Measurements from ENCODE around the gene MAP1LC3A. TPM values are rescaled to one million over a fixed set of nuclear protein-coding genes. Genes with fewer than 3 reads are reported as not detected.

The MAP1LC3A gene
- total and polyA plus RNA-seq, 2 donors (not counting 3 experiments of a cell fraction or from before 2014, with no cell fraction given), result 32.1 to 39.8 TPM

DNA sequence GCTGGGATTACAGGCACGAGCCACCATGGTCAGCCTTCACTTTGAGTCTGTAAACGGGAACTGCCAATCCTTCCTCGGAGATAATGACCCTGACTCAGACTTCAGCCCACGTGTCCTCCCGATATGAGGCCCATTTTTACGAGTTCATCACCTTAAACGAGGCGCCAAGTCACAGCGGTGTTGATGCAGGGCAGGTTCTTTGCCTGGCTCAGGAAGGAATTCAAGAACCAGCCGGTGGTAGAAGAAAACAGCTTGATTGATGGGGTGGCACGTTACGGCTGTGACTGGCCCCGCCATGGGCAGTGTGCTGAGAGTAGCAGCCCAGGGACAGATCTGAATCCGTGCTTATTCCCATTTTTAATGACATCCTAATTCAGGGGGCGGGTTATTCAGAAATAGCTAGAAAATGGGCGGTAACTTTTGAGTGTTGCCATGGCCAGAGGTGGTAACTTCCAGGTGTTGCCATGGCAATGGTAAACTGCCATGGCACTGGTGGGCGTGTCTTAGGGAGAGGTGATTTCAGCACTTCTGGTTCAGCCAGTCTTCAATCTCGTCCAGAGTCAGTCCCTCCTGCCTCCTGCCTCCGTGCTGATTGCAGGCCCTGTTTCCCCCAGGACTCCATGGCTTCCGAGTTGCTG, 9.1 kb upstream of the MAP1LC3A start:
- no peaks in the 10 kb centered on the region for H3K4me1 ChIP-seq (ENCODE audit: control insufficient read depth, extremely low read depth, insufficient read depth, low read length)
- no peak for TF ChIP-seq GATA2 (IDR thresholded peaks at IDR 0.05; ENCODE audit: insufficient read depth, insufficient read length, low read depth, low read length)
- TF ChIP-seq, protein P1, sequence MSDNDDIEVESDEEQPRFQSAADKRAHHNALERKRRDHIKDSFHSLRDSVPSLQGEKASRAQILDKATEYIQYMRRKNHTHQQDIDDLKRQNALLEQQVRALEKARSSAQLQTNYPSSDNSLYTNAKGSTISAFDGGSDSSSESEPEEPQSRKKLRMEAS (IDR thresholded peaks at IDR 0.05; ENCODE audit: insufficient read depth, insufficient read length), result no peak
- no peak for TF ChIP-seq MYC (IDR thresholded peaks at IDR 0.05; ENCODE audit: low read depth, low read length)
- TF ChIP-seq EZH2 (IDR thresholded peaks at IDR 0.05; ENCODE audit: borderline replicate concordance, low read depth, low read length, severe bottlenecking), result no peak
- TF ChIP-seq, protein P2, sequence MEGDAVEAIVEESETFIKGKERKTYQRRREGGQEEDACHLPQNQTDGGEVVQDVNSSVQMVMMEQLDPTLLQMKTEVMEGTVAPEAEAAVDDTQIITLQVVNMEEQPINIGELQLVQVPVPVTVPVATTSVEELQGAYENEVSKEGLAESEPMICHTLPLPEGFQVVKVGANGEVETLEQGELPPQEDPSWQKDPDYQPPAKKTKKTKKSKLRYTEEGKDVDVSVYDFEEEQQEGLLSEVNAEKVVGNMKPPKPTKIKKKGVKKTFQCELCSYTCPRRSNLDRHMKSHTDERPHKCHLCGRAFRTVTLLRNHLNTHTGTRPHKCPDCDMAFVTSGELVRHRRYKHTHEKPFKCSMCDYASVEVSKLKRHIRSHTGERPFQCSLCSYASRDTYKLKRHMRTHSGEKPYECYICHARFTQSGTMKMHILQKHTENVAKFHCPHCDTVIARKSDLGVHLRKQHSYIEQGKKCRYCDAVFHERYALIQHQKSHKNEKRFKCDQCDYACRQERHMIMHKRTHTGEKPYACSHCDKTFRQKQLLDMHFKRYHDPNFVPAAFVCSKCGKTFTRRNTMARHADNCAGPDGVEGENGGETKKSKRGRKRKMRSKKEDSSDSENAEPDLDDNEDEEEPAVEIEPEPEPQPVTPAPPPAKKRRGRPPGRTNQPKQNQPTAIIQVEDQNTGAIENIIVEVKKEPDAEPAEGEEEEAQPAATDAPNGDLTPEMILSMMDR (IDR thresholded peaks at IDR 0.05; ENCODE audit: extremely low read depth in 1 of 2, insufficient read depth in 1 of 2, low read depth in 1 of 2, low read length in 2 of 2), result no peak
- TF ChIP-seq POLR2AphosphoS5 (IDR thresholded peaks at IDR 0.05; ENCODE audit: insufficient read depth, low read depth, low read length), result no peak
- TF ChIP-seq POLR2A (IDR thresholded peaks at IDR 0.05; ENCODE audit: low read depth, low read length), result no peak
- TF ChIP-seq JUN (IDR thresholded peaks at IDR 0.05; ENCODE audit: borderline replicate concordance, insufficient read depth, insufficient read length, low read depth), result no peak
- TF ChIP-seq FOS (IDR thresholded peaks at IDR 0.05; ENCODE audit: borderline replicate concordance, insufficient read depth, low read length), result no peak
- intact Hi-C loops (cut with micrococcal nuclease), result no loop called here
- H4K20me1 ChIP-seq (replicated peaks; ENCODE audit: control insufficient read depth, extremely low read depth, insufficient read depth, low read length), result no peaks in the 10 kb centered on the region
- no peak overlapping the region for H2AFZ ChIP-seq (ENCODE audit: low read depth, low read length)
- no peaks in the 10 kb centered on the region for H3K79me2 ChIP-seq (ENCODE audit: control insufficient read depth, insufficient read depth, low read length)
- FAIRE-seq, result no peak
- H3K27ac ChIP-seq (ENCODE audit: insufficient read depth, low read depth, low read length), result no peak overlapping the region
- no peak overlapping the region for H3K4me3 ChIP-seq (replicated peaks in 1 of 3; ENCODE audit: insufficient read depth in 1 of 3, low read depth in 1 of 3, low read length in 3 of 3)
- no TSS peak for BruUV-seq (replicated peaks)
- dilution Hi-C loops (cut with MboI; ENCODE audit: extremely low pct_ligation_motif_present, low sequenced_read_pairs), result no loop called here
- H3K9me3 ChIP-seq (replicated peaks; ENCODE audit: control insufficient read depth, insufficient read depth, low read length), result no peaks in the 10 kb centered on the region
- DNase-seq (ENCODE audit: low read depth, low spot score), result no peak
- H3K9ac ChIP-seq (replicated peaks; ENCODE audit: extremely low read depth, insufficient read depth, low read length), result no peak overlapping the region
- no peaks in the 10 kb centered on the region for H3K36me3 ChIP-seq (ENCODE audit: control insufficient read depth in 2 of 2, extremely low read depth in 1 of 2, insufficient read depth in 2 of 2, low read length in 2 of 2)
- no peaks in the 10 kb centered on the region for H3K9me1 ChIP-seq (replicated peaks; ENCODE audit: control insufficient read depth, extremely low read depth, insufficient read depth, low read length)
- ChIA-PET POLR2A (no interaction called here), CTCF (interaction anchor here (1.0 kb wide), 1 partner anchor 11 kb away, joined by 3 read pairs; no protein-coding TSS in a partner anchor)
- no peak overlapping the region for H3K4me2 ChIP-seq (ENCODE audit: insufficient read depth, low read length)
- no peaks in the 10 kb centered on the region for H3K27me3 ChIP-seq (ENCODE audit: control insufficient read depth in 2 of 2, insufficient read depth in 2 of 2, low read length in 2 of 2)

Data from endothelial cell of umbilical vein (primary cell).